GM23338 (cell line): Measurements from ENCODE around the gene HYAL2. TPM values are rescaled to one million over a fixed set of nuclear protein-coding genes. Genes with fewer than 3 reads are reported as not detected.

Experiments used
- ATAC-seq: fragments of 200-7000 bp; cut with Tn5 transposase; 3 replicates; pipeline ENCODE4 v1.9.1; 2020
- DNase-seq: peaks from one replicate; pipeline ENCODE4 v3.0.0-alpha.2; 2015; ENCODE audit warnings: low spot score
- H2AFZ ChIP-seq: fragments of 200-600 bp; sonication (generic); 2 replicates; pipeline ENCODE4 v1.8.0; 2016; ENCODE audit warnings: antibody characterized with exemption, mild to moderate bottlenecking, moderate library complexity
- H3F3A ChIP-seq: fragments of 200-600 bp; sonication (generic); replicated peaks from 2 replicates; pipeline ENCODE4 v1.8.0; 2017; ENCODE audit warnings: antibody characterized with exemption, mixed run types, low read depth
- H3K27ac ChIP-seq: fragments of 200-600 bp; sonication (generic); 2 replicates; pipeline ENCODE4 v1.6.1; 2016; ENCODE audit warnings: low read depth
- H3K27me3 ChIP-seq: fragments of 200-600 bp; sonication (generic); 2 replicates; pipeline ENCODE4 v1.8.0; 2016; ENCODE audit warnings: mild to moderate bottlenecking, mixed run types, moderate library complexity; ENCODE audit not compliant: insufficient read depth
- H3K36me3 ChIP-seq: fragments of 200-600 bp; sonication (generic); 2 replicates; pipeline ENCODE4 v1.8.0; 2016; ENCODE audit warnings: mild to moderate bottlenecking; ENCODE audit not compliant: insufficient read depth
- H3K4me1 ChIP-seq: fragments of 200-600 bp; sonication (generic); 2 replicates; pipeline ENCODE4 v1.8.0; 2016; ENCODE audit warnings: mild to moderate bottlenecking, moderate library complexity; ENCODE audit not compliant: insufficient read depth
- H3K4me2 ChIP-seq: fragments of 200-600 bp; sonication (generic); 2 replicates; pipeline ENCODE4 v1.7.1; 2017; ENCODE audit warnings: mixed run types
- H3K4me3 ChIP-seq: fragments of 200-600 bp; sonication (generic); 2 replicates; pipeline ENCODE4 v1.6.1; 2016; ENCODE audit warnings: mixed run types
- H3K79me2 ChIP-seq: fragments of 200-600 bp; sonication (generic); replicated peaks from 2 replicates; pipeline ENCODE4 v1.8.0; 2017; ENCODE audit warnings: mild to moderate bottlenecking; ENCODE audit not compliant: insufficient read depth
- H3K9me2 ChIP-seq: fragments of 200-600 bp; sonication (generic); 2 replicates; pipeline ENCODE4 v1.8.0; 2017; ENCODE audit not compliant: insufficient read depth
- H4K20me1 ChIP-seq: fragments of 200-600 bp; sonication (generic); replicated peaks from 2 replicates; pipeline ENCODE4 v1.8.0; 2017; ENCODE audit warnings: mild to moderate bottlenecking; ENCODE audit not compliant: insufficient read depth
- H3K27ac Mint-ChIP-seq: 2 replicates; pipeline ENCODE4 v1.8.0; 2020; ENCODE audit warnings: inconsistent platforms, mild to moderate bottlenecking, moderate library complexity, mixed read lengths
- H3K27me3 Mint-ChIP-seq: 3 replicates; pipeline ENCODE4 v1.8.0; 2022; ENCODE audit warnings: low read depth, mild to moderate bottlenecking, moderate library complexity, mixed read lengths, inconsistent platforms; ENCODE audit not compliant: insufficient read depth, poor library complexity
- H3K36me3 Mint-ChIP-seq: 3 replicates; pipeline ENCODE4 v1.8.0; 2021; ENCODE audit warnings: low read depth, mild to moderate bottlenecking, inconsistent platforms, moderate library complexity, mixed read lengths
- H3K4me1 Mint-ChIP-seq: 3 replicates; pipeline ENCODE4 v1.8.0; 2020; ENCODE audit warnings: mild to moderate bottlenecking, inconsistent platforms, mixed read lengths
- H3K4me3 Mint-ChIP-seq: 3 replicates; pipeline ENCODE4 v1.8.0; 2021; ENCODE audit warnings: moderate library complexity, mild to moderate bottlenecking, inconsistent platforms, mixed read lengths
- H3K9me3 Mint-ChIP-seq: 3 replicates; pipeline ENCODE4 v1.8.0; 2020; ENCODE audit warnings: moderate library complexity, mild to moderate bottlenecking, inconsistent platforms, mixed read lengths
- CREB1 ChIP-seq: fragments of 250-450 bp; sonication (Bioruptor Pico); IDR thresholded peaks from 2 replicates; pipeline ENCODE4 v1.5.0; 2020; ENCODE audit warnings: low read depth, mild to moderate bottlenecking, moderate library complexity
- ETS1 ChIP-seq: IDR thresholded peaks from 2 replicates; pipeline ENCODE4 v1.6.1; 2016; ENCODE audit warnings: antibody characterized with exemption
- EZH2 ChIP-seq: fragments of 200-600 bp; sonication (generic); IDR thresholded peaks from one replicate; pipeline ENCODE4 v1.8.0; 2017; ENCODE audit warnings: antibody characterized with exemption, mild to moderate bottlenecking, low read depth; ENCODE audit not compliant: unreplicated experiment
- EZH2phosphoT487 ChIP-seq: fragments of 200-600 bp; sonication (generic); IDR thresholded peaks from one replicate; pipeline ENCODE4 v1.8.1; 2018; ENCODE audit warnings: antibody characterized with exemption; ENCODE audit not compliant: unreplicated experiment
- JUNB ChIP-seq: IDR thresholded peaks from one replicate; pipeline ENCODE4 v1.6.1; 2016; ENCODE audit warnings: antibody characterized with exemption; ENCODE audit not compliant: unreplicated experiment
- NANOG ChIP-seq: IDR thresholded peaks from 2 replicates; pipeline ENCODE4 v1.6.1; 2016; ENCODE audit warnings: antibody characterized with exemption, borderline replicate concordance
- POLR2AphosphoS5 ChIP-seq: IDR thresholded peaks from 2 replicates; pipeline ENCODE4 v1.6.1; 2016; ENCODE audit warnings: antibody characterized with exemption, low read depth
- REST ChIP-seq: IDR thresholded peaks from one replicate; pipeline ENCODE4 v1.6.1; 2018; ENCODE audit warnings: antibody characterized with exemption; ENCODE audit not compliant: unreplicated experiment
- STAT1 ChIP-seq: IDR thresholded peaks from one replicate; pipeline ENCODE4 v1.6.1; 2016; ENCODE audit warnings: antibody characterized with exemption; ENCODE audit not compliant: unreplicated experiment
- ZNF114 ChIP-seq: fragments of 250-450 bp; sonication (Bioruptor Pico); IDR thresholded peaks from 2 replicates; pipeline ENCODE4 v1.5.0; 2020; ENCODE audit warnings: mild to moderate bottlenecking, moderate library complexity
- ZNF331 ChIP-seq: fragments of 250-450 bp; sonication (Bioruptor Pico); IDR thresholded peaks from 2 replicates; pipeline ENCODE4 v1.5.0; 2020; ENCODE audit warnings: low read depth, mild to moderate bottlenecking, moderate library complexity
- polyA plus RNA-seq: library from polyadenylated mRNA; unstranded; fragments of >200 nt; fragmentation: Nextera tagmentation; extraction: Ambion mirVana; gene quantifications from 2 replicates; pipeline ENCODE4 v1.2.1, GENCODE V29; 2016
- total RNA-seq: library from RNA; depleted of rRNA; stranded (reverse); fragments of >200 nt; shearing (Covaris generic); gene quantifications from 2 replicates; pipeline ENCODE4 v1.2.3, GENCODE V29; 2014
- TF ChIP-seq, protein P1 (sequence below): fragments of 250-450 bp; sonication (Bioruptor Pico); IDR thresholded peaks from 2 replicates; pipeline ENCODE4 v1.5.0; 2020; ENCODE audit warnings: mild to moderate bottlenecking, moderate library complexity
- TF ChIP-seq, protein P2 (sequence below), 2 experiments: fragments of 200-600 bp in 1 of 2; sonication (generic) in 1 of 2; conservative IDR thresholded peaks; 2 replicates each; pipeline versions ENCODE4 v1.5.1 to v1.6.1; 2016 to 2017; ENCODE audit warnings: antibody characterized with exemption in 2 of 2, low read depth in 2 of 2, mild to moderate bottlenecking in 2 of 2, moderate library complexity in 1 of 2

HYAL2 gene
- total and polyA plus RNA-seq, 2 experiments from 2014 or later: 28.9 to 74.3 TPM

- no peaks in the 10 kb centered on the region for H3K9me2 ChIP-seq
- Mint-ChIP-seq H3K36me3 (peaks cover 47% of the 10 kb centered on the region), H3K27me3 (peaks cover 5% of the 10 kb centered on the region), H3K9me3 (no peaks in the 10 kb centered on the region), H3K27ac (no peak overlapping the region), H3K4me3 (no peak overlapping the region), H3K4me1 (peaks cover 5% of the 10 kb centered on the region)
- 0 out of 2 replicates have a peak, but pooled peaks cover 4% of the 10 kb centered on the region for H3F3A ChIP-seq
- peaks cover 17% of the 10 kb centered on the region for H3K79me2 ChIP-seq
- H3K27ac ChIP-seq: no peak overlapping the region
- no peaks in the 10 kb centered on the region; the same call in 1 of the 2 replicates for H4K20me1 ChIP-seq
- no peak for ATAC-seq
- H3K4me1 ChIP-seq: peaks cover 5% of the 10 kb centered on the region; the same call in 1 of the 2 replicates
- H2AFZ ChIP-seq: no peak overlapping the region
- no peak for DNase-seq
- H3K27me3 ChIP-seq: no peaks in the 10 kb centered on the region
- H3K4me2 ChIP-seq: no peak overlapping the region
- TF ChIP-seq CREB1 (CRISPR knock-in tag): no peak
- no peak for TF ChIP-seq EZH2
- no peak for TF ChIP-seq STAT1
- no peak for TF ChIP-seq EZH2phosphoT487
- TF ChIP-seq REST: no peak
- TF ChIP-seq NANOG: no peak
- no peak for TF ChIP-seq ETS1
- TF ChIP-seq ZNF114: no peak
- no peak for TF ChIP-seq POLR2AphosphoS5
- TF ChIP-seq, protein P1, sequence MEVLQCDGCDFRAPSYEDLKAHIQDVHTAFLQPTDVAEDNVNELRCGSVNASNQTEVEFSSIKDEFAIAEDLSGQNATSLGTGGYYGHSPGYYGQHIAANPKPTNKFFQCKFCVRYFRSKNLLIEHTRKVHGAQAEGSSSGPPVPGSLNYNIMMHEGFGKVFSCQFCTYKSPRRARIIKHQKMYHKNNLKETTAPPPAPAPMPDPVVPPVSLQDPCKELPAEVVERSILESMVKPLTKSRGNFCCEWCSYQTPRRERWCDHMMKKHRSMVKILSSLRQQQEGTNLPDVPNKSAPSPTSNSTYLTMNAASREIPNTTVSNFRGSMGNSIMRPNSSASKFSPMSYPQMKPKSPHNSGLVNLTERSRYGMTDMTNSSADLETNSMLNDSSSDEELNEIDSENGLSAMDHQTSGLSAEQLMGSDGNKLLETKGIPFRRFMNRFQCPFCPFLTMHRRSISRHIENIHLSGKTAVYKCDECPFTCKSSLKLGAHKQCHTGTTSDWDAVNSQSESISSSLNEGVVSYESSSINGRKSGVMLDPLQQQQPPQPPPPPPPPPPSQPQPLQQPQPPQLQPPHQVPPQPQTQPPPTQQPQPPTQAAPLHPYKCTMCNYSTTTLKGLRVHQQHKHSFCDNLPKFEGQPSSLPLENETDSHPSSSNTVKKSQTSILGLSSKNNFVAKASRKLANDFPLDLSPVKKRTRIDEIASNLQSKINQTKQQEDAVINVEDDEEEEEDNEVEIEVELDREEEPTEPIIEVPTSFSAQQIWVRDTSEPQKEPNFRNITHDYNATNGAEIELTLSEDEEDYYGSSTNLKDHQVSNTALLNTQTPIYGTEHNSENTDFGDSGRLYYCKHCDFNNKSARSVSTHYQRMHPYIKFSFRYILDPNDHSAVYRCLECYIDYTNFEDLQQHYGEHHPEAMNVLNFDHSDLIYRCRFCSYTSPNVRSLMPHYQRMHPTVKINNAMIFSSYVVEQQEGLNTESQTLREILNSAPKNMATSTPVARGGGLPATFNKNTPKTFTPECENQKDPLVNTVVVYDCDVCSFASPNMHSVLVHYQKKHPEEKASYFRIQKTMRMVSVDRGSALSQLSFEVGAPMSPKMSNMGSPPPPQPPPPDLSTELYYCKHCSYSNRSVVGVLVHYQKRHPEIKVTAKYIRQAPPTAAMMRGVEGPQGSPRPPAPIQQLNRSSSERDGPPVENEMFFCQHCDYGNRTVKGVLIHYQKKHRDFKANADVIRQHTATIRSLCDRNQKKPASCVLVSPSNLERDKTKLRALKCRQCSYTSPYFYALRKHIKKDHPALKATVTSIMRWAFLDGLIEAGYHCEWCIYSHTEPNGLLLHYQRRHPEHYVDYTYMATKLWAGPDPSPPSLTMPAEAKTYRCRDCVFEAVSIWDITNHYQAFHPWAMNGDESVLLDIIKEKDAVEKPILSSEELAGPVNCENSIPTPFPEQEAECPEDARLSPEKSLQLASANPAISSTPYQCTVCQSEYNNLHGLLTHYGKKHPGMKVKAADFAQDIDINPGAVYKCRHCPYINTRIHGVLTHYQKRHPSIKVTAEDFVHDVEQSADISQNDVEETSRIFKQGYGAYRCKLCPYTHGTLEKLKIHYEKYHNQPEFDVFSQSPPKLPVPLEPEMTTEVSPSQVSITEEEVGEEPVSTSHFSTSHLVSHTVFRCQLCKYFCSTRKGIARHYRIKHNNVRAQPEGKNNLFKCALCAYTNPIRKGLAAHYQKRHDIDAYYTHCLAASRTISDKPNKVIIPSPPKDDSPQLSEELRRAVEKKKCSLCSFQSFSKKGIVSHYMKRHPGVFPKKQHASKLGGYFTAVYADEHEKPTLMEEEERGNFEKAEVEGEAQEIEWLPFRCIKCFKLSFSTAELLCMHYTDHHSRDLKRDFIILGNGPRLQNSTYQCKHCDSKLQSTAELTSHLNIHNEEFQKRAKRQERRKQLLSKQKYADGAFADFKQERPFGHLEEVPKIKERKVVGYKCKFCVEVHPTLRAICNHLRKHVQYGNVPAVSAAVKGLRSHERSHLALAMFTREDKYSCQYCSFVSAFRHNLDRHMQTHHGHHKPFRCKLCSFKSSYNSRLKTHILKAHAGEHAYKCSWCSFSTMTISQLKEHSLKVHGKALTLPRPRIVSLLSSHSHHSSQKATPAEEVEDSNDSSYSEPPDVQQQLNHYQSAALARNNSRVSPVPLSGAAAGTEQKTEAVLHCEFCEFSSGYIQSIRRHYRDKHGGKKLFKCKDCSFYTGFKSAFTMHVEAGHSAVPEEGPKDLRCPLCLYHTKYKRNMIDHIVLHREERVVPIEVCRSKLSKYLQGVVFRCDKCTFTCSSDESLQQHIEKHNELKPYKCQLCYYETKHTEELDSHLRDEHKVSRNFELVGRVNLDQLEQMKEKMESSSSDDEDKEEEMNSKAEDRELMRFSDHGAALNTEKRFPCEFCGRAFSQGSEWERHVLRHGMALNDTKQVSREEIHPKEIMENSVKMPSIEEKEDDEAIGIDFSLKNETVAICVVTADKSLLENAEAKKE (CRISPR knock-in tag): no peak
- TF ChIP-seq, protein P2, sequence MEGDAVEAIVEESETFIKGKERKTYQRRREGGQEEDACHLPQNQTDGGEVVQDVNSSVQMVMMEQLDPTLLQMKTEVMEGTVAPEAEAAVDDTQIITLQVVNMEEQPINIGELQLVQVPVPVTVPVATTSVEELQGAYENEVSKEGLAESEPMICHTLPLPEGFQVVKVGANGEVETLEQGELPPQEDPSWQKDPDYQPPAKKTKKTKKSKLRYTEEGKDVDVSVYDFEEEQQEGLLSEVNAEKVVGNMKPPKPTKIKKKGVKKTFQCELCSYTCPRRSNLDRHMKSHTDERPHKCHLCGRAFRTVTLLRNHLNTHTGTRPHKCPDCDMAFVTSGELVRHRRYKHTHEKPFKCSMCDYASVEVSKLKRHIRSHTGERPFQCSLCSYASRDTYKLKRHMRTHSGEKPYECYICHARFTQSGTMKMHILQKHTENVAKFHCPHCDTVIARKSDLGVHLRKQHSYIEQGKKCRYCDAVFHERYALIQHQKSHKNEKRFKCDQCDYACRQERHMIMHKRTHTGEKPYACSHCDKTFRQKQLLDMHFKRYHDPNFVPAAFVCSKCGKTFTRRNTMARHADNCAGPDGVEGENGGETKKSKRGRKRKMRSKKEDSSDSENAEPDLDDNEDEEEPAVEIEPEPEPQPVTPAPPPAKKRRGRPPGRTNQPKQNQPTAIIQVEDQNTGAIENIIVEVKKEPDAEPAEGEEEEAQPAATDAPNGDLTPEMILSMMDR (conservative IDR thresholded peaks at IDR 0.05; ENCODE audit: low read depth in 2 of 2): no peak
- no peak for TF ChIP-seq JUNB
- no peak for TF ChIP-seq ZNF331
- H3K36me3 ChIP-seq: peaks cover 11% of the 10 kb centered on the region
- no peak overlapping the region for H3K4me3 ChIP-seq
Observed at GRCh38 chr3:50287262-50287661, 35.3 kb downstream of the HYAL2 start.
